ENCODE measurements around the gene ARHGEF11. TPM values are rescaled to one million over a fixed set of nuclear protein-coding genes. Genes with fewer than 3 reads are reported as not detected.

The ARHGEF11 gene
- total RNA-seq, 6 donors from 2014 or later = 39.2 to 170 (median 50.9) TPM

DNA sequence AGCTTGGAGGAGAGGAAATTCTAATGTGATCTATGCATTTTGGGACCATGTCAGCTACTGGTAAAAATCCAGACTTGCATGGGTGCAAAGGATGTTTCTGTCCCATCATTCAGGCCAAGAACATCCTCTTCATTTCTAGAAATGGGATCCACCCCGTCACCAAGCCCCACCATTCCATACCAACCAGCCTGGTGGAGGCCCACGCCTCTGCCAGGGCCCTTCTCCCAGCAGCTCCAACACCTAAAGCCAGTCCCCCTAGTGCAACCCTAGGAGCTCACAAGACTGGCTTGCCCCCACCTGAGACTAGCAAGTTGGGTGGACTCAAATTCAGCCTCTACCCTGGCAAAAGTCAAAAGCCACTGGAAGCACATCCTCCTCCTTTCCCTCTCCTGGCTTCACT is 1.9 kb downstream of the ARHGEF11 start:
- H3K4me1 ChIP-seq = peaks cover 21 to 61% (median 34%) of the 10 kb centered on the region in 4 donors

DNA sequence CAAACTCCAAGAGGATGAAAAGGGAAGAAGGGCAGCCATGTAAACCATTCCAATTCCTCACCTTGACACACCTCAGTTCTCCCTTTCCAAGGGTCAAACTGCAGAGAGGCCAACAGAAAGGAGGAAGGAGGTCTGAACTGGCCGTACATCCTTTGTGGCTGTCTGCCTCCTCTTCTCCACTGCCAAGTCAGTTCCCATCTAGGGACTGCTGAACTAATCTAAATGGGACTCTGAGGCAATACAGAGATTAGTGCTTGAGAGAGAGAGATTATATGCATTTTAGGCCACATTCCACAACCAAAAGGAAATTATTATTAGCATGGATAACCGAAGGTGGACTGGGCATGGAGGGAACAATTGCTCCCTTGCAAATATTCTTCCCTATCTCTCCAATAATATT is 2.7 kb downstream of the ARHGEF11 start:
- no peaks in the 10 kb centered on the region for H3K27me3 ChIP-seq
- no peaks in the 10 kb centered on the region for H3K36me3 ChIP-seq
- no peaks in the 10 kb centered on the region for H3K9me3 ChIP-seq
- peak overlapping the region in 2 of 4 donors; percentile 57 to 68 for H3K4me3 ChIP-seq
- ATAC-seq (ENCODE audit: low FRiP score in 2 of 2) (no peak), DNase-seq (no peak)
- TF ChIP-seq POLR2AphosphoS5 (IDR thresholded peaks at IDR 0.05) (no peak), POLR2A (IDR thresholded peaks at IDR 0.05) (no peak), EP300 (IDR thresholded peaks at IDR 0.05) (no peak)
- TF ChIP-seq, protein P1, sequence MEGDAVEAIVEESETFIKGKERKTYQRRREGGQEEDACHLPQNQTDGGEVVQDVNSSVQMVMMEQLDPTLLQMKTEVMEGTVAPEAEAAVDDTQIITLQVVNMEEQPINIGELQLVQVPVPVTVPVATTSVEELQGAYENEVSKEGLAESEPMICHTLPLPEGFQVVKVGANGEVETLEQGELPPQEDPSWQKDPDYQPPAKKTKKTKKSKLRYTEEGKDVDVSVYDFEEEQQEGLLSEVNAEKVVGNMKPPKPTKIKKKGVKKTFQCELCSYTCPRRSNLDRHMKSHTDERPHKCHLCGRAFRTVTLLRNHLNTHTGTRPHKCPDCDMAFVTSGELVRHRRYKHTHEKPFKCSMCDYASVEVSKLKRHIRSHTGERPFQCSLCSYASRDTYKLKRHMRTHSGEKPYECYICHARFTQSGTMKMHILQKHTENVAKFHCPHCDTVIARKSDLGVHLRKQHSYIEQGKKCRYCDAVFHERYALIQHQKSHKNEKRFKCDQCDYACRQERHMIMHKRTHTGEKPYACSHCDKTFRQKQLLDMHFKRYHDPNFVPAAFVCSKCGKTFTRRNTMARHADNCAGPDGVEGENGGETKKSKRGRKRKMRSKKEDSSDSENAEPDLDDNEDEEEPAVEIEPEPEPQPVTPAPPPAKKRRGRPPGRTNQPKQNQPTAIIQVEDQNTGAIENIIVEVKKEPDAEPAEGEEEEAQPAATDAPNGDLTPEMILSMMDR (IDR thresholded peaks at IDR 0.05) = no peak
- 46 to 55% methylated on average over 2 of the region's 2 CpGs for WGBS, 2 donors
- H3K4me1 ChIP-seq = peaks cover 21 to 61% (median 34%) of the 10 kb centered on the region in 4 donors
- no peak overlapping the region for H3K27ac ChIP-seq

More for the DNA sequence above, 1.9 kb downstream of the ARHGEF11 start:
- WGBS, 2 donors = 80 to 92% methylated on average over 2 of the region's 2 CpGs
- ATAC-seq (ENCODE audit: low FRiP score in 2 of 2) (no peak), DNase-seq (no peak)
- peak overlapping the region in 3 of 4 donors; percentile 5 to 68 (median 57) for H3K4me3 ChIP-seq
- no peaks in the 10 kb centered on the region for H3K9me3 ChIP-seq
- no peak overlapping the region for H3K27ac ChIP-seq
- no peaks in the 10 kb centered on the region for H3K27me3 ChIP-seq
- TF ChIP-seq POLR2A (IDR thresholded peaks at IDR 0.05) (no peak), EP300 (IDR thresholded peaks at IDR 0.05) (no peak), POLR2AphosphoS5 (IDR thresholded peaks at IDR 0.05) (no peak)
- TF ChIP-seq, protein P1 (IDR thresholded peaks at IDR 0.05) = no peak
- no peaks in the 10 kb centered on the region for H3K36me3 ChIP-seq

DNA sequence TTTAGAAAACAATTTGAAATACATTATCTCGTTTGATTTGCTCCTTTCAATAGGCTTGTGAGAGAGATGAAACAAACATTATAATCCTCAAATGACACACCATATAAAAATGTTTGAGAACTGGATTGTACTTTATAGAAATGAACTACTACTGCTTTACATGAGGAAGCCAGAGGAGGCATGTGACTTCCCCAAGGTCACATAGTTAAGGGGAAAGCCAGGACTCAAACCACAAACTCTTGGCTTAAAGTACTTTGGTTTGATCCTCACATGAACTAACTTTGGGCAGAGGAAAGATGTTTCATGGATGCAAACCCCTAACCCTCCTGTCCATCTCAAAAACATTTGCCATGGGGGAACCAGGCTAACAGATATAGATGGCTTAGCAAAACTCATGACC is 4.7 kb downstream of the ARHGEF11 start:
- no peaks in the 10 kb centered on the region for H3K27me3 ChIP-seq
- H3K9me3 ChIP-seq = no peaks in the 10 kb centered on the region
- no peak for ATAC-seq (ENCODE audit: low FRiP score in 2 of 2)
- H3K27ac ChIP-seq = no peak overlapping the region
- no peak overlapping the region for H3K4me3 ChIP-seq
- no peak for DNase-seq
- TF ChIP-seq POLR2AphosphoS5 (IDR thresholded peaks at IDR 0.05) = no peak
- no peak for TF ChIP-seq EP300 (IDR thresholded peaks at IDR 0.05)
- TF ChIP-seq, protein P1 (IDR thresholded peaks at IDR 0.05) = no peak
- no peak for TF ChIP-seq POLR2A (IDR thresholded peaks at IDR 0.05)
- no peaks in the 10 kb centered on the region for H3K36me3 ChIP-seq
- H3K4me1 ChIP-seq = peaks cover 21 to 51% (median 31%) of the 10 kb centered on the region in 4 donors
- 76% methylated on average over 1 of the region's 1 CpG for whole genome bisulfite sequencing, 2 donors

DNA sequence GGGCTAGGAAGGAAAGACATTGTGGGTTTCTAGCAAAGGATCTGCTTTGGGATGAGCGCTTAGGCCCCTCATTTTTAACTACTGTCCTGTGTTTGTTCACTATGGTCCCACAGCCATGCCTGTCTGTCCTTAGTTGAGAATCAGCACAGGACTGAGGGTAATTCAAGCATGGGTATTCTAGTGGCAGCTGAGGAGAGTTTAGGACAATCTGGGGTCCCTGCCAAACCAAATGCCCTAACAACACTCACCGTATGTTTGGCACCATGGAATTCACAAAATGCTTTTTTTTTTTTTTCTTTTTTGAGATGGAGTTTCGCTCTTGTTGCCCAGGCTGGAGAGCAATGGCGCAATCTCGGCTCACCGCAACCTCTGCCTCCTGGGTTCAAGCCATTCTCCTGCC is 10.4 kb downstream of the ARHGEF11 start:
- Histone ChIP-seq H3K36me3 (no peaks in the 10 kb centered on the region), H3K9me3 (no peaks in the 10 kb centered on the region), H3K27me3 (no peaks in the 10 kb centered on the region), H3K4me1 (peaks cover 0 to 10% (median 1%) of the 10 kb centered on the region in 4 donors), H3K4me3 (no peak overlapping the region), H3K27ac (no peak overlapping the region)
- DNase-seq = no peak
- 78 to 91% methylated on average over 6 of the region's 6 CpGs for WGBS, 2 donors
- ATAC-seq (ENCODE audit: low FRiP score in 2 of 2) = no peak
- TF ChIP-seq EP300 (IDR thresholded peaks at IDR 0.05) = no peak
- TF ChIP-seq POLR2A (IDR thresholded peaks at IDR 0.05) = no peak
- TF ChIP-seq, protein P1 (IDR thresholded peaks at IDR 0.05) = no peak
- no peak for TF ChIP-seq POLR2AphosphoS5 (IDR thresholded peaks at IDR 0.05)

DNA sequence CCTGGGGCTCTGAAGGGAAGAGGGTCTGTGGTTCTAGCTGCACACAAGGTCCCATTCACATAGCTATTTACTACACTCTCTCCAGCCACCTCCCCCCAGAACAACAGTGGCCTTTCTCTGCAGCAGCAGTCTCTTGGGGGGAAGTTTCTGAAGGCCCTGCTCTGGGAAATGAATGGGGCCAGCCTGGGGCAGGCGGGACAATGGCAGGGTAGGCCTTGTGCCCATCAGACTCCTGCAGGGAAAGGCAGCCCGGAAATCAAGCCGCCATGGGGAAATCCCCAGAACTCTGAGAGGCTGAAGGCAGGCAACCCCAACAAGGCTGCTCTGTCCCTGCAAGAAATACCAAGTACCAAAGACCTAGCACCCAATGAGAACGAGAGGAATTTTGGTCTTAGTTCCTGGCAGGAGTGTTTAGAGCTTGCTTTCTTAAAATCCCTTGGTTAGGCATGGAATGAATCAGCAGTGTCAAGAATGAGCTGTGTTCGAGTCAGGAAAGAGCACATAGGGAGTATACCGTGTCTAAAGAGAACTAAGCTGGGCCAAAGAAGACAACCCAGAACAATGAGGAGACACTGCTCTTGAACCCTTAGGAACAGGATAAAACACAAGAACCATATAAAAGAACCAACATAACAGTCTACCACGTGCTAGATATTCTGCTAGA is 11.3 kb downstream of the ARHGEF11 start:
- ATAC-seq (ENCODE audit: low FRiP score in 2 of 2) (no peak), DNase-seq (no peak)
- H3K27me3 ChIP-seq = no peaks in the 10 kb centered on the region
- WGBS, 2 donors = 75 to 85% methylated on average over 4 to 7 of the region's 7 CpGs
- H3K27ac ChIP-seq = no peak overlapping the region
- no peaks in the 10 kb centered on the region for H3K9me3 ChIP-seq
- peaks cover 0 to 8% (median 1%) of the 10 kb centered on the region in 4 donors for H3K4me1 ChIP-seq
- H3K36me3 ChIP-seq = no peaks in the 10 kb centered on the region
- H3K4me3 ChIP-seq = no peak overlapping the region
- TF ChIP-seq POLR2A (IDR thresholded peaks at IDR 0.05) (no peak), POLR2AphosphoS5 (IDR thresholded peaks at IDR 0.05) (no peak), EP300 (IDR thresholded peaks at IDR 0.05) (no peak)
- TF ChIP-seq, protein P1 (IDR thresholded peaks at IDR 0.05) = no peak

Measured in upper lobe of left lung (tissue), 6 donors.